Breast epithelium (tissue), 4 donors: ENCODE results near the gene RHOXF2B. TPM values are rescaled to one million over a fixed set of nuclear protein-coding genes. Genes with fewer than 3 reads are reported as not detected.
"Not testable (repeated sequence)": the region's sequence is repeated elsewhere in the genome, so short reads cannot be mapped to it uniquely, and the experiment has no call there.

ENCODE experiments used
- DNase-seq, 2 donors: peaks; one replicate each; pipeline ENCODE4 v3.0.0-alpha.2; 2019; ENCODE audit warnings: low spot score in 2 of 2
- H3K27ac ChIP-seq, 2 donors: fragments of 200-600 bp; sonication (generic) in 1 of 2; one replicate each; pipeline ENCODE4 v1.5.1; 2016 to 2019; ENCODE audit warnings: mild to moderate bottlenecking in 1 of 2
- H3K27me3 ChIP-seq, 2 donors: fragments of 200-600 bp; sonication (generic) in 1 of 2; one replicate each; pipeline versions ENCODE4 v1.5.1 to v1.6.0; 2017 to 2019; ENCODE audit warnings: control low read depth in 1 of 2, mild to moderate bottlenecking in 1 of 2
- H3K36me3 ChIP-seq: fragments of 200-600 bp; one replicate; pipeline ENCODE4 v1.5.1; 2019
- H3K4me1 ChIP-seq, 2 donors: fragments of 200-600 bp; sonication (generic); one replicate each; pipeline ENCODE4 v1.5.1; 2016 to 2019; ENCODE audit warnings: control low read depth in 1 of 2
- H3K4me3 ChIP-seq, 3 donors: fragments of 200-600 bp; sonication (generic); 1 replicate in 2 of 3; 2 replicates in 1 of 3; pipeline ENCODE4 v1.5.1; 2016 to 2019; ENCODE audit warnings: mild to moderate bottlenecking in 3 of 3, moderate library complexity in 2 of 3
- H3K9me3 ChIP-seq, 2 donors: fragments of 200-600 bp; sonication (generic) in 1 of 2; one replicate each; pipeline ENCODE4 v1.5.1; 2016 to 2019; ENCODE audit warnings: control low read depth in 1 of 2
- POLR2A ChIP-seq: fragments of 450-650 bp; IDR thresholded peaks from one replicate; pipeline ENCODE4 v1.6.1; 2016; ENCODE audit warnings: antibody characterized with exemption, mild to moderate bottlenecking, moderate library complexity
- POLR2AphosphoS5 ChIP-seq, 3 donors: sonication (generic); formaldehyde crosslinking; IDR thresholded peaks; one replicate each; pipeline ENCODE4 v1.6.1; 2017; ENCODE audit warnings: antibody characterized with exemption in 3 of 3
- intact Hi-C: fragments of 100-400 bp; cut with DNase I; formaldehyde crosslinking; loops from one replicate; pipeline ENCODE4 v1.15.1; 2023; ENCODE audit warnings: low total_unique reads
- total RNA-seq, 3 donors: library from RNA; depleted of rRNA; stranded (reverse); fragments of >200 nt; gene quantifications; one replicate each; pipeline ENCODE4 v1.1.0, GENCODE V29; 2016
- TF ChIP-seq, protein P1 (sequence below), 3 donors: fragments of 450-650 bp; IDR thresholded peaks; one replicate each; pipeline ENCODE4 v1.5.1; 2016 to 2017; ENCODE audit warnings: antibody characterized with exemption in 3 of 3, mild to moderate bottlenecking in 3 of 3, moderate library complexity in 3 of 3

The RHOXF2B gene
- total RNA-seq, 3 donors from 2014 or later, result not detected

DNA sequence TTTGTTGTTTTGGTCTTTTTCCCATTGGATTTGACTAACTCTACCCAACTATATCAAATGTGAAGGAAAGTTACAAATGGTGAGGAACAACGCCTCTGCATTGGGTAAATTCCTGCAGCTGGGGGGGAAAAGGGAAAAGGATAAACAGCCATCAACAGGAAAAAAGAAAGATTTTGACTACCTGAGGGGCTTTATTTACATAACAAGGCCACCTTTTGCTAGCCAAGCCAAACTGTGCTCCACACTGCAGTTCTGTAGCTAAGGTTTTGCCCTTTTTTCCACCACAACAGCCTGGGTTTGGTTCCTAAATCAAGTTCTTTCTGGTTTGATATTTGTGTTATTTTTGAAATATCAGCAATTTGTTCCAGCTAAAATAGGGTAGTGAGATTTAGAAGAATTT lies 40.8 kb downstream of the RHOXF2B start:
- TF ChIP-seq, protein P1, sequence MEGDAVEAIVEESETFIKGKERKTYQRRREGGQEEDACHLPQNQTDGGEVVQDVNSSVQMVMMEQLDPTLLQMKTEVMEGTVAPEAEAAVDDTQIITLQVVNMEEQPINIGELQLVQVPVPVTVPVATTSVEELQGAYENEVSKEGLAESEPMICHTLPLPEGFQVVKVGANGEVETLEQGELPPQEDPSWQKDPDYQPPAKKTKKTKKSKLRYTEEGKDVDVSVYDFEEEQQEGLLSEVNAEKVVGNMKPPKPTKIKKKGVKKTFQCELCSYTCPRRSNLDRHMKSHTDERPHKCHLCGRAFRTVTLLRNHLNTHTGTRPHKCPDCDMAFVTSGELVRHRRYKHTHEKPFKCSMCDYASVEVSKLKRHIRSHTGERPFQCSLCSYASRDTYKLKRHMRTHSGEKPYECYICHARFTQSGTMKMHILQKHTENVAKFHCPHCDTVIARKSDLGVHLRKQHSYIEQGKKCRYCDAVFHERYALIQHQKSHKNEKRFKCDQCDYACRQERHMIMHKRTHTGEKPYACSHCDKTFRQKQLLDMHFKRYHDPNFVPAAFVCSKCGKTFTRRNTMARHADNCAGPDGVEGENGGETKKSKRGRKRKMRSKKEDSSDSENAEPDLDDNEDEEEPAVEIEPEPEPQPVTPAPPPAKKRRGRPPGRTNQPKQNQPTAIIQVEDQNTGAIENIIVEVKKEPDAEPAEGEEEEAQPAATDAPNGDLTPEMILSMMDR (IDR thresholded peaks at IDR 0.05), result no peak
- TF ChIP-seq POLR2A (no peak), POLR2AphosphoS5 (IDR thresholded peaks at IDR 0.05) (no peak)

DNA sequence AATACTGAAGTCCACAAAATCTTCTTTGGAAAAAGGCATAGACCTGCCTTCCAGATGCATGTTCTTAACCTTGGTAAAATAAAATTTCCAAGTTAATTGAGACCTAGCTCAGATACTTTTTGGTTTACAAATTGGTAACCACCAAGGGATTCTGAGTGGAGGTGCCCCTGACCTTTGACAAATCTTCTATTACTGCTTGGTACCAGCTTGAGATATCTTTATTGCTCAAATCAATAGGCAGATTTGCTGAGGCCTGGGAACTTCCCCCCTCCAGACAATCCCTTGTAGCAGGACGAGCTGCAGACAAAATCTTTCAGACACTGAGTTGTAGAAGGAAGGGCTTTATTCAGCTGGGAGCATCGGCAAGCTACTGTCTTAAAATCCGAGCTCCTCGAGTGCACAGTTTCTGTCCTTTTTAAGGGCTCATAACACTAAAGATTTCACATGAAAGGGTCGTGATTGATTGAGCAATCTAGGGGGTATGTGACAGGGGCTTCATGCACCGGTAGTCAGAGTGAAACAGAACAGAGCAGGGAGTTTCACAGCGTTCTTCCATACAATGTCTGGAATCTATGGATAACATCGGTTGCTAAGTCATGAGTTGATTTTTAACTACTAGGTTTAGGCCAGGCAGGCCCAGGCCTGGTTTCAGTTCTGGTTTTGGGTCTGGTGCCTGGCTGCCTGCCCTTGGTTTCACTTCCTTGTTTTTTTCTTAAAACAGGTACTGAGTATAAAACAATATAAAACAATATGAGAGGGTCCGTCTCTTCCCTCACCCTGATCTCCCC lies 41.8 kb downstream of the RHOXF2B start:
- H3K36me3 ChIP-seq, intact Hi-C loops, DNase-seq, H3K27me3 ChIP-seq, H3K4me3 ChIP-seq, H3K27ac ChIP-seq, H3K9me3 ChIP-seq, H3K4me1 ChIP-seq: not testable (repeated sequence)

More for the DNA sequence above, 40.8 kb downstream of the RHOXF2B start:
- intact Hi-C loops, result no loop called here
- Histone ChIP-seq H3K9me3 (no peaks in the 10 kb centered on the region), H3K27me3 (no peaks in the 10 kb centered on the region), H3K36me3 (no peaks in the 10 kb centered on the region), H3K27ac (no peak overlapping the region), H3K4me1 (no peaks in the 10 kb centered on the region), H3K4me3 (no peak overlapping the region)
- no peak for DNase-seq

DNA sequence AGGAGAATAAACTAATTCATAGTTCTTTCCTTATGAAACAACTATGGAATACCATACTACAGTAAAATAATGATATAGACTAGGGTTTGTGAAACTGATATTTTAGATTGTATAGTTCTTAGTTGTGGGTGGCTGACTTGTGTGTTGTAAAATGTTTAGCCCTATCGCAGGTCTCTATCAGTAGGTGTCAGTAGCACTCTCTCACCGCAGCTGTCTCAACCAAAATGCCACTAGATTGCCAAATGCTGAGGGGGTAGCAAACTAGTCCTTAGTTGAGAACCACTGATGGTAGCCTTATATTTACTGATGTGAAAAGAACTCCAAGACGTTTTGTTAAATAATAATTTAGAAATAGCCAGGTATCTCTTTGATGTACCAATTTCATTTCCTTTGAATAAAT lies 48.1 kb downstream of the RHOXF2B start:
- TF ChIP-seq POLR2AphosphoS5 (IDR thresholded peaks at IDR 0.05), result no peak
- TF ChIP-seq, protein P1 (IDR thresholded peaks at IDR 0.05), result no peak
- TF ChIP-seq POLR2A, result no peak
- Histone ChIP-seq H3K36me3 (no peaks in the 10 kb centered on the region), H3K9me3 (no peaks in the 10 kb centered on the region), H3K4me3 (no peak overlapping the region), H3K27me3 (no peaks in the 10 kb centered on the region), H3K27ac (no peak overlapping the region), H3K4me1 (no peaks in the 10 kb centered on the region)
- intact Hi-C loops, result no loop called here
- DNase-seq, result no peak

DNA sequence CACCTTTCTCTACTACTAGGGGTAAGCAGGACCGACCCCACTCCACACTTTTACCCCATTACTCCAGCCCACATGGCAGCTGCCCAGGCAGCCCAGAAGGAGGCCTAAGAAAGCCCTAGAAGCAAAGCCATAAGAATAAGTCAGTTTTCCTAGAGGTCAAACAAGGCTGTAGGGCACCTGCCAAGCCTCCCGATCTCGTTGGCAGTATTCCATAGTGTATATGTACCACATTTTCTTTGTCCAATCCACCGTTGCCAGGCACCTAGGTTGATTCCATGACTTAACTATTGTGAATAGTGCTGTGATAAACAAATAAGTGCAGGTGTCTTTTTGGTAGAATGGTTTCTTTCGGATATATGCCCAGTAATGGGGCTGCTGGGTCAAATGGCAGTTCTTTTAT lies 54.2 kb downstream of the RHOXF2B start:
- Histone ChIP-seq H3K36me3 (no peaks in the 10 kb centered on the region), H3K4me1 (no peaks in the 10 kb centered on the region), H3K27me3 (peaks cover 0 to 25% of the 10 kb centered on the region in 2 donors), H3K27ac (no peak overlapping the region), H3K9me3 (no peaks in the 10 kb centered on the region), H3K4me3 (no peak overlapping the region)
- intact Hi-C loops, result no loop called here
- no peak for DNase-seq
- TF ChIP-seq POLR2A (no peak), POLR2AphosphoS5 (IDR thresholded peaks at IDR 0.05) (no peak)
- TF ChIP-seq, protein P1 (IDR thresholded peaks at IDR 0.05), result no peak

DNA sequence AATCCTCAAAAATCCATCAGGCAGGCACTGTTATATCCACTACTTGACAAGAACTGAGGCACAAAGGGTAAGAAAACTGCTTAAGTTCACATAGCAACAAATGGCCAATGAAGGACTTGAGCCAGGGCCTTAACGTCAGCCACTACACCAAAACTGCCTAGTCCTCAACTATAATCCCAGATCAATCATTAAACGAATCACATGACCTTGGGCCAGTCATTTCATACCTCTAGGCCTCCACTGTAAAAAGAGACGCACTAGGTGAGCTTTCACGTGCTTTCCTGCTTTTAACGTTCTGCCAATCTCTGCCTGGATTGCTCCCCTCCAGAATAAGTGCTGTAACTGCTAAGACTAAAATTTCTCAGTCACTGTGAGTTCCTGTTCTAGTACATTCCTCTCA lies 54.7 kb downstream of the RHOXF2B start:
- no peak for TF ChIP-seq POLR2AphosphoS5 (IDR thresholded peaks at IDR 0.05)
- TF ChIP-seq POLR2A, result no peak
- TF ChIP-seq, protein P1 (IDR thresholded peaks at IDR 0.05), result no peak
- no peak overlapping the region for H3K4me3 ChIP-seq
- no peaks in the 10 kb centered on the region for H3K9me3 ChIP-seq
- no peak for DNase-seq
- no peak overlapping the region for H3K27ac ChIP-seq
- no peaks in the 10 kb centered on the region for H3K36me3 ChIP-seq
- H3K27me3 ChIP-seq, result peaks cover 0 to 30% of the 10 kb centered on the region in 2 donors
- intact Hi-C loops, result no loop called here
- H3K4me1 ChIP-seq, result no peaks in the 10 kb centered on the region

Other genes starting within 250 kb of the RHOXF2B start
- 10 to 100 TPM in 1 of 3 donors, 1 to 10 TPM in 2; 7.5 to 10.8 (median 8.2) TPM for gene UPF3B, start 224.7 kb downstream of the RHOXF2B start, total RNA-seq
- gene RNF113A, start 206.0 kb downstream of the RHOXF2B start, total RNA-seq, result 10 to 100 TPM; 12.5 to 14.1 (median 13.5) TPM
- gene NDUFA1, start 205.9 kb downstream of the RHOXF2B start, total RNA-seq, result 10 to 100 TPM; 45.5 to 70.8 (median 47.5) TPM
- gene AKAP14, start 181.8 kb downstream of the RHOXF2B start, total RNA-seq, result not detected
- gene NKAP, start 133.9 kb downstream of the RHOXF2B start, total RNA-seq, result 1 to 10 TPM; 6.4 to 7.3 (median 6.9) TPM
- 1 to 10 TPM in 2 of 3 donors, not detected in 1; 1.3 to 1.9 TPM for gene RHOXF1, start 38.2 kb upstream of the RHOXF2B start, total RNA-seq
- not detected for gene RHOXF2, start 80.9 kb upstream of the RHOXF2B start, total RNA-seq
- gene ZBTB33, start 173.1 kb upstream of the RHOXF2B start, total RNA-seq, result 10 to 100 TPM; 12.6 to 49.8 (median 18.4) TPM
- gene TMEM255A, start 233.8 kb upstream of the RHOXF2B start, total RNA-seq, result 1 to 10 TPM in 2 of 3 donors, under 1 TPM in 1; 0.80 to 5.6 (median 1.3) TPM